ENCODE measurements around the gene PPP1R36. TPM values are rescaled to one million over a fixed set of nuclear protein-coding genes. Genes with fewer than 3 reads are reported as not detected.

PPP1R36 gene
- total RNA-seq, 1 experiment from 2014 or later: 0.50 TPM

DNA sequence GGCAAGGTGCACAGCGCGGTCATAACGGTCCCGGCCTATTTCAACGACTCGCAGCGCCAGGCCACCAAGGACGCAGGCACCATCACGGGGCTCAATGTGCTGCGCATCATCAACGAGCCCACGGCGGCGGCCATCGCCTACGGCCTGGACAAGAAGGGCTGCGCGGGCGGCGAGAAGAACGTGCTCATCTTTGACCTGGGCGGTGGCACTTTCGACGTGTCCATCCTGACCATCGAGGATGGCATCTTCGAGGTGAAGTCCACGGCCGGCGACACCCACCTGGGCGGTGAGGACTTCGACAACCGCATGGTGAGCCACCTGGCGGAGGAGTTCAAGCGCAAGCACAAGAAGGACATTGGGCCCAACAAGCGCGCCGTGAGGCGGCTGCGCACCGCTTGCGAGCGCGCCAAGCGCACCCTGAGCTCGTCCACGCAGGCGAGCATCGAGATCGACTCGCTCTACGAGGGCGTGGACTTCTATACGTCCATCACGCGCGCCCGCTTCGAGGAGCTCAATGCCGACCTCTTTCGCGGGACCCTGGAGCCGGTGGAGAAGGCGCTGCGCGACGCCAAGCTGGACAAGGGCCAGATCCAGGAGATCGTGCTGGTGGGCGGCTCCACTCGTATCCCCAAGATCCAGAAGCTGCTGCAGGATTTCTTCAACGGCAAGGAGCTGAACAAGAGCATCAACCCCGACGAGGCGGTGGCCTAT lies 8.3 kb upstream of the PPP1R36 start:
- no peaks in the 10 kb centered on the region for H3K79me2 ChIP-seq (ENCODE audit: insufficient read depth, low read length)
- no peak overlapping the region for H3K4me3 Mint-ChIP-seq

More for the DNA sequence above, 8.3 kb upstream of the PPP1R36 start:
- no peaks in the 10 kb centered on the region for H3K9me3 ChIP-seq (ENCODE audit: control insufficient read depth, low read depth, low read length)
- no peak overlapping the region for H2BK20ac ChIP-seq (ENCODE audit: low read depth, low read length, poor library complexity, severe bottlenecking)
- H2BK120ac ChIP-seq (ENCODE audit: low read depth, low read length, poor library complexity, severe bottlenecking): no peak overlapping the region
- H4K5ac ChIP-seq (ENCODE audit: insufficient read length, low read depth, low read length): no peak overlapping the region
- no peak overlapping the region for H4K8ac ChIP-seq (replicated peaks; ENCODE audit: insufficient read length, low read depth, low read length)
- H3K4ac ChIP-seq (ENCODE audit: low read depth, low read length): no peak overlapping the region
- no peaks in the 10 kb centered on the region for H3K27me3 ChIP-seq (ENCODE audit: insufficient read depth, low read length)
- H3T11ph ChIP-seq (ENCODE audit: low read length): no peak overlapping the region
- no peaks in the 10 kb centered on the region for H3K79me1 ChIP-seq (ENCODE audit: insufficient read depth, low read depth, low read length, poor library complexity, severe bottlenecking)
- no peak overlapping the region for H3K14ac ChIP-seq (ENCODE audit: insufficient read depth, low read length)
- no peak overlapping the region for H2AFZ ChIP-seq (ENCODE audit: low read length)
- H3K27ac ChIP-seq (ENCODE audit: insufficient read length, low read depth, low read length): no peak overlapping the region
- no peak overlapping the region for H3K9ac ChIP-seq (ENCODE audit: extremely low read depth, insufficient read length, low read length)
- no peak overlapping the region for H3K18ac ChIP-seq (ENCODE audit: insufficient read length, low read depth, low read length)
- peak overlapping the region; percentile 66 for H3K4me2 ChIP-seq (ENCODE audit: insufficient read depth, insufficient read length, low read length)
- no peak for DNase-seq
- peaks cover 21 to 26% (median 21%) of the 10 kb centered on the region in 3 experiments; a peak in 6 of 7 replicates for H3K36me3 Mint-ChIP-seq (ENCODE audit: insufficient read depth in 1 of 3, low read depth in 3 of 3)
- no peaks in the 10 kb centered on the region for H3K4me1 ChIP-seq (ENCODE audit: insufficient read depth, low read length)
- no peak overlapping the region for H2BK5ac ChIP-seq (ENCODE audit: insufficient read length, low read length)
- no peak overlapping the region for H3K23ac ChIP-seq (ENCODE audit: insufficient read length, low read depth, low read length)
- H3K23me2 ChIP-seq (ENCODE audit: insufficient read length, low read depth, low read length, poor library complexity, severe bottlenecking): peaks cover 6% of the 10 kb centered on the region
- H4K20me1 ChIP-seq (ENCODE audit: control insufficient read depth, insufficient read depth, insufficient read length): no peaks in the 10 kb centered on the region
- H3K27me3 Mint-ChIP-seq (ENCODE audit: low read depth): peaks cover 2% of the 10 kb centered on the region
- no peak overlapping the region for H3K27ac Mint-ChIP-seq
- no CpG with 5 or more reads among the region's 73 CpGs for WGBS (ENCODE audit: extremely low coverage, insufficient read length, low lambda C conversion rate)
- peaks cover 24 to 26% of the 10 kb centered on the region in 2 experiments for H3K9me3 Mint-ChIP-seq
- TF ChIP-seq, protein P1, sequence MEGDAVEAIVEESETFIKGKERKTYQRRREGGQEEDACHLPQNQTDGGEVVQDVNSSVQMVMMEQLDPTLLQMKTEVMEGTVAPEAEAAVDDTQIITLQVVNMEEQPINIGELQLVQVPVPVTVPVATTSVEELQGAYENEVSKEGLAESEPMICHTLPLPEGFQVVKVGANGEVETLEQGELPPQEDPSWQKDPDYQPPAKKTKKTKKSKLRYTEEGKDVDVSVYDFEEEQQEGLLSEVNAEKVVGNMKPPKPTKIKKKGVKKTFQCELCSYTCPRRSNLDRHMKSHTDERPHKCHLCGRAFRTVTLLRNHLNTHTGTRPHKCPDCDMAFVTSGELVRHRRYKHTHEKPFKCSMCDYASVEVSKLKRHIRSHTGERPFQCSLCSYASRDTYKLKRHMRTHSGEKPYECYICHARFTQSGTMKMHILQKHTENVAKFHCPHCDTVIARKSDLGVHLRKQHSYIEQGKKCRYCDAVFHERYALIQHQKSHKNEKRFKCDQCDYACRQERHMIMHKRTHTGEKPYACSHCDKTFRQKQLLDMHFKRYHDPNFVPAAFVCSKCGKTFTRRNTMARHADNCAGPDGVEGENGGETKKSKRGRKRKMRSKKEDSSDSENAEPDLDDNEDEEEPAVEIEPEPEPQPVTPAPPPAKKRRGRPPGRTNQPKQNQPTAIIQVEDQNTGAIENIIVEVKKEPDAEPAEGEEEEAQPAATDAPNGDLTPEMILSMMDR (conservative IDR thresholded peaks at IDR 0.05): no peak
- no peak overlapping the region for H4K91ac ChIP-seq (ENCODE audit: insufficient read length, low read depth, low read length)
- no peak overlapping the region for H2AK5ac ChIP-seq (ENCODE audit: insufficient read length, low read length)
- no peak overlapping the region for H2BK15ac ChIP-seq (ENCODE audit: low read depth, low read length)
- H2BK12ac ChIP-seq (ENCODE audit: insufficient read length, low read depth, low read length): no peak overlapping the region
- H3K56ac ChIP-seq (ENCODE audit: insufficient read length, low read depth, low read length): no peak overlapping the region
- peaks cover 47 to 48% of the 10 kb centered on the region in 2 experiments for H3K4me1 Mint-ChIP-seq

Data from H9 (cell line).